ENCODE data around the gene TRAF3. TPM values are rescaled to one million over a fixed set of nuclear protein-coding genes. Genes with fewer than 3 reads are reported as not detected.
"Not testable (repeated sequence)": the region's sequence is repeated elsewhere in the genome, so short reads cannot be mapped to it uniquely, and the experiment has no call there.

The TRAF3 gene
- total RNA-seq, 2 experiments from 2014 or later: 28.9 to 31.0 TPM

DNA sequence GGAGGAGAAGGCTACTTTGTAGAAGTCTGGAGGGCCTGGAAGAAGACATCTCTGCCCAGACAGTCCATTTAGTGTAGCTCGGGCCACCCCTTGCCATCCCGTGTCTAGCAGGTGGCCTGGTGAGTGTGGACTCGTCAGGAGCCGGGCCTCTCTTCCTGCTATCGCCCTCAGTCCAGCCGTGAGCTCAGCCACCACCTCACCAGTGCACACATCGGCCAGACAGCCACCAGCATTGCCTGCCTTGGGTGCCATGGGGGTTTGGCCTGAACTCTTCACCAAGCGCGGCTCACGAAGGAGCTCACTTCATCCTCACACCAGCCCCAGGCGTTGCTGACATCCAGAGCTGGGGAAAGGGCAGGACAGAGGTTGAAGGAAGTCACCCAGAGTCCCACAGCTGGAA is 19.6 kb upstream of the TRAF3 start:
- Mint-ChIP-seq H3K36me3 (ENCODE audit: low read depth) (no peaks in the 10 kb centered on the region), H3K27me3 (ENCODE audit: low read depth) (no peaks in the 10 kb centered on the region), H3K4me3 (no peak overlapping the region), H3K27ac (no peak overlapping the region), H3K4me1 (ENCODE audit: low read depth) (no peaks in the 10 kb centered on the region), H3K9me3 (ENCODE audit: insufficient read depth) (no peaks in the 10 kb centered on the region)
- ChIA-PET POLR2A (no interaction called here), CTCF (no interaction called here)
- DNase-seq: no peak
- ATAC-seq: no peak

DNA sequence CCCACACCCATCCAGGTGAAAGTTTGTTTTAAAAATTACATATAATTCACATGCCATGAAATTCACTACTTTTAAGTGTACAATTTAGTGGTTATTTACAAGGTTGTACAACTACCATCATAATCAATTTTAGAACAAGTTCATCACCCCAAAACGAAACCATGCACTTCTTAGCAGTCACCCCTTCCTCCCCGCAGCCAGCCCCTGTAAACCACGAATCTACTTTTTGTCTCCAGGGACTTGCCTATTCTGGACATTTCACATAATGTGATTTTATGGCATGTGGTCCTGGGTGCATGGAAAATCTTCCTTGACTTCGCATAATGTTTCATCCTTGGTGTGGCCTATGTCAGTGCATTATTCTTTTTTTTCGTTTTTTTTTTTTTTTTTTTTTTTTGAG is 19.2 kb upstream of the TRAF3 start:
- no peaks in the 10 kb centered on the region for H3K9me3 Mint-ChIP-seq (ENCODE audit: insufficient read depth)
- ATAC-seq: no peak
- H3K27me3 Mint-ChIP-seq (ENCODE audit: low read depth): no peaks in the 10 kb centered on the region

DNA sequence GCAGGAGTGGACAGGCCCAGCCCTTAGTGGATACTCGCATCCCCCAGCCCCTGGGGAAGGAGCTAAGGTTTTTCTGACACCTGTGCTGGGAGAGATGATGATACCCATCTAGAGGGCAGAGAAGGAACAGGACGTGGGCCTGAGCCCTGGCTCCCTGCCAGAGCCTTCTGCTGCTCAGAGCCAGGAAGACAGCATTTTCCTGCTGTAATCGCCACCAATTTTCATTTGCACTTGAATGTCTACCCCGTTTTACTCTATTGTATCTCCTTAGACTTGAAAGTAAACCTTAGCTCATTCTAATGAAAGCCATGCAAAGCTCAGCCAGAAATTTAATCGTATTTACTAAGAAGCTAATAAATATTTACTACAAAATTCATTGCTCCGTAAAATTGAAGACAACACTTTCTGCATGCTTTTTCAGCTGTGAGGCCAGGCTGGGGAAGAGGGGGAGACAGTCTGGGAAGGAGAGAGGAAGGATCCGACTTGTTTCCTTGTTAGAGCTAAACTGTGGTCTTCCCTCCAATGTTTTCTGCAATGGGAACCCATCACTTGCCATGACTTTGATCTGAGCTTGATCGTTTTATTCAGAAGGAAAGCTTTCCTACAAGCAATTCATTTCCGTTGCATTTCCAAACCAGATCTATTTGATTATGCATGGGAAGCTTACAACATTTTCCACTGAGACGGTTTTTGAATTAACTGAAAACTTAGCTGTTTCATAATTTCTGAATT is 17.6 kb upstream of the TRAF3 start:
- no peak for DNase-seq
- CTCF ChIA-PET: interaction anchor here (1.1 to 1.8 kb wide), 2 partner anchors 15 to 65 kb away, joined by 4 to 12 read pairs; no protein-coding TSS in a partner anchor
- Mint-ChIP-seq H3K27ac (no peak overlapping the region), H3K4me1 (ENCODE audit: low read depth) (no peaks in the 10 kb centered on the region), H3K36me3 (ENCODE audit: low read depth) (no peaks in the 10 kb centered on the region), H3K27me3 (ENCODE audit: low read depth) (no peaks in the 10 kb centered on the region), H3K4me3 (no peak overlapping the region), H3K9me3 (ENCODE audit: insufficient read depth) (no peaks in the 10 kb centered on the region)
- POLR2A ChIA-PET: interaction anchor here (0.8 kb wide), 1 partner anchor 12 kb away, joined by 5 read pairs; no protein-coding TSS in a partner anchor
- no peak for ATAC-seq

More for the DNA sequence above, 19.2 kb upstream of the TRAF3 start:
- POLR2A ChIA-PET: no interaction called here
- CTCF ChIA-PET: no interaction called here
- no peak for DNase-seq
- Mint-ChIP-seq H3K27ac (no peak overlapping the region), H3K4me1 (ENCODE audit: low read depth) (no peaks in the 10 kb centered on the region), H3K36me3 (ENCODE audit: low read depth) (no peaks in the 10 kb centered on the region), H3K4me3 (no peak overlapping the region)

DNA sequence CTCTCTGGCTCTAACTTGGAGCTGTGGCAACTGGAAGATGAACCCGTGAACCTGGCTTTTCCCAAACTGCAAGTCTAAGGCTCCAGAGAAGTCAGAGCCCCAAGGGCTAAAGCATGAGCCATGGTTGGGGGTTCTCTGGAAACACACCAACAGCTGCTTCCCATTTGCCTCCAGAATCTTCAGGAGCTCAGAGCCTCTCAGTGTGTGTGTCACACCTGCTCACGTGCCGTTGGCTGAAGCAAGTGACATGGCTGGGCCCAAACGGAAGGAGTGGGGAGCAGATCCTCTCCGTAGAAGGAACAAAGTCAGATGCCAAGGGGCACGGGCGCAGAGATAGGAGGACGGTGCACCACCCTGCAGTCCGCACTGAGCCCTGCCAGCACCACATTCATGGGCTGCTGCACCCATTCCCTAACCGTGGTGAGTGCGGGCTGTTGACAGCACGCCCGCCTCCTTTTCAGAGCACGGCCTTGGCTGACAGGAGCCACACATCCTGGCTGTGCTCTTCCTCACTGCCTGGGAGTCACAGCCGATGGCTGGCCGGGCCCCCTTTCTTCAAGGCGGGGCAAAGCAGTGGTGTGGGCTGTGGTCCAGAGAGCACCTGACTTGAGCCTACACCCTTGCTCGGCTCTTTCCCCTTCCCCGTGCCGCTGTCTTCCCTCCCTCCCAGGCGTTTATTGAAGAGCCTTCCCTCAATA is 16.6 kb upstream of the TRAF3 start:
- H3K27ac Mint-ChIP-seq: no peak overlapping the region
- ATAC-seq (no peak), DNase-seq (no peak)
- no peaks in the 10 kb centered on the region for H3K27me3 Mint-ChIP-seq (ENCODE audit: low read depth)
- H3K36me3 Mint-ChIP-seq (ENCODE audit: low read depth): no peaks in the 10 kb centered on the region
- no peaks in the 10 kb centered on the region for H3K4me1 Mint-ChIP-seq (ENCODE audit: low read depth)
- ChIA-PET CTCF (interaction anchor here (1.1 to 1.8 kb wide), 2 partner anchors 14 to 66 kb away, joined by 4 to 12 read pairs; no protein-coding TSS in a partner anchor), POLR2A (no interaction called here)
- H3K9me3 Mint-ChIP-seq (ENCODE audit: insufficient read depth): no peaks in the 10 kb centered on the region
- H3K4me3 Mint-ChIP-seq: no peak overlapping the region

DNA sequence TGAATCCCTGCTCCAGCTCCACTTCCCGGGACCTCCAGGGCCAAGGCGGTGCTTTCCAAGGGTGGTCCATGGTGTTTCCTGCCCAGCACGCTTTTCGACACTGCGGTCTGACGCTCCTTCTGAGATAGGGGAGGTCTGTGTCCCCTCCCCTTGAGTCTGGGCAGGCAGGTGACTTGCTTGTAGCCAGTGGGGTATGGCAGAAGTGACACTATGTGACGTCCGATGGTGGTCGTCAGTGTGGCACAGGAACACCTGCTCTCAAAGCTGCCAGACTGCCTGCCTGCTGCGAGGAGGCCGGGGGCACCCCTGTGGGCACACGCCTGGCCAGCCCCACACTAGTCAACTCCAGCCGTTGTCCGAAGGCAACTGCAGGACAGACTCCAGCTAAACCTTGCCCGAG is 16.0 kb upstream of the TRAF3 start:
- ChIA-PET CTCF (no interaction called here), POLR2A (no interaction called here)
- no peak for ATAC-seq

DNA sequence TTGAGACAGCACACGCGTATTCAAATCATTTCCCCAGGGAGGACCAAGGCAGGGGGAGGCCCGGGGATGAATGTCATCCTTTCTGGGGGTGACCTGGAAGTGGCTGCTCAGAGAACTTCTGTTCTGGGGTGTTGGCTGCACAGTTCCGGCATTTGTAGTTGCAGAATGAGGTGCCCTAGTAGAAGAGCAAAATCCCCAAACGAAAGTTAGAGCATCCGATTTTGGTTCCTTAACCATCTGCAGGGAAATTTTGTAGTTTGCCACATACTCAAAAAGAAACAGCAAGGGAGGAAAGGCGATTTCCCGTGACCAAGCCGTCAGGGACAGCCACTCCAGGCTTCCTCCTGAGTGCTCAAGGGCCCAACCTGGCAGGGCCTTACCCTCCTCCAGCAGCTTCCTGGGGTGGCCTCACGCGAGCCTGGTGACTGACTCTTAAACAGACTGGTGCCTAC is 13.0 kb upstream of the TRAF3 start:
- CTCF ChIA-PET: interaction anchor here (1.7 kb wide), 1 partner anchor 10 kb away, joined by 7 read pairs; no protein-coding TSS in a partner anchor
- Mint-ChIP-seq H3K4me3 (no peak overlapping the region), H3K27ac (no peak overlapping the region), H3K4me1 (ENCODE audit: low read depth) (peaks cover 5% of the 10 kb centered on the region), H3K36me3 (ENCODE audit: low read depth) (no peaks in the 10 kb centered on the region), H3K9me3 (ENCODE audit: insufficient read depth) (no peaks in the 10 kb centered on the region), H3K27me3 (ENCODE audit: low read depth) (no peaks in the 10 kb centered on the region)
- POLR2A ChIA-PET: no interaction called here
- no peak for DNase-seq
- no peak for ATAC-seq

More for the DNA sequence above, 16.0 kb upstream of the TRAF3 start:
- no peak for DNase-seq
- H3K9me3 Mint-ChIP-seq (ENCODE audit: insufficient read depth): no peaks in the 10 kb centered on the region
- H3K27me3 Mint-ChIP-seq (ENCODE audit: low read depth): no peaks in the 10 kb centered on the region
- H3K4me1 Mint-ChIP-seq (ENCODE audit: low read depth): no peaks in the 10 kb centered on the region
- no peak overlapping the region for H3K4me3 Mint-ChIP-seq
- H3K36me3 Mint-ChIP-seq (ENCODE audit: low read depth): no peaks in the 10 kb centered on the region
- no peak overlapping the region for H3K27ac Mint-ChIP-seq

DNA sequence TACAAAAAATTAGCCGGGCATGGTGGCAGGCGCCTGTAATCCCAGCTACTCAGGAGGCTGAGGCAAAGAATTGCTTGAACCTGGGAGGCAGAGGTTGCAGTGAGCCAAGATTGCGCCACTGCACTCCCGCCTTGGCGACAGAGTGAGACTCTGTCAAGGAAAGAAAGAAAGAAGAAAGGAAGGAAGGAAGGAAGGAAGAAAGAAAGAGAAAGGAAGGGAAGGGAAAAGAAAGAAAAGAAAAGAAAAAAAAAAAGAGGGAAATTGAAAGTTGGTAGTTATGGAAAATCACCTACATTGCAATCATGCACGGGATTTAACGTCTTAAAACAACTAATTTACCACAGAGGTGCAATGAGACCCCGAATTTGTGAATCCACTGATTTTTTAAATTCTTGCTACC is 11.5 kb upstream of the TRAF3 start:
- H3K36me3 Mint-ChIP-seq (ENCODE audit: low read depth); H3K27ac Mint-ChIP-seq; H3K27me3 Mint-ChIP-seq (ENCODE audit: low read depth); H3K9me3 Mint-ChIP-seq (ENCODE audit: insufficient read depth); DNase-seq; H3K4me3 Mint-ChIP-seq; ATAC-seq; POLR2A ChIA-PET; H3K4me1 Mint-ChIP-seq (ENCODE audit: low read depth): not testable (repeated sequence)
- CTCF ChIA-PET: interaction anchor here (1.7 kb wide), 1 partner anchor 8 kb away, joined by 7 read pairs; no protein-coding TSS in a partner anchor

DNA sequence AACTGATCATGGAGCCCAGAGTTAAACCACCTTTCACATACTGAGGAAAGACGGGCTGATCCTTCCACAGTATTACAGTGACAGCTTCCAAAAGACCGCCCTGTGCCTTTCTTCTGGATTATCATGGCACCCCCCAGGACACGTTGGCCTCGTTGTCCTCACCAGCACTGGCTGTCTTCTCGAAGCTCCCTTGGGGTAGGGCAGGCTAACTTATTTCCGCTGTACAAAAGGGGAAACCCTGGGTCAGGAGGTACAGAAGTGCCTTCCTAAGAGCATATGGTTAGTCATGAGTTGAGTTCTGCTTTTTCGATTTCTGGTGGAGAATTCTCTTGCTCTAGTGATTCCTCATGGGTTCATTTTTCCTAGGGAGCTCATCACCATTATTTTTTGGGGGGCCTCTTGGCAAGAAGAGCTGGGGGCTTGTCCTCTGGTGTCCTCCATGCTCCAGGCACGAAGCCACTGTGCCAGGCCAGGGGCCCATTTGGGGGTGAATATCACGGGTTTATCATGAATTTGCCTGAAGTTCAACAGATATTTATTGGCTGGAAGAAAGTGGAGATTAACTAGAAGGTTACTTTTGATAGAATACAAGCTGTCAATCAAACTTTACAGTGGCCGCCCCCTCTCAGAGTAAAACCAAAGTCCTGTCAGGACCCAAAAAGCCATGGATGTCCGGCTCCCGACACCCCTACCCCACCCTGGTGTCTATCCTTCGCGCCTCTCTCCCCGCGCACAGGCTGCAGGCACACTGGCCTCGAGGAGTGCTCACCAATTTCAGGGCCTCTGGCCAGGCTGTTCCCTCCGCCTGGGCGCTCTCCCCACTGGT is 8.8 kb upstream of the TRAF3 start:
- H3K27me3 Mint-ChIP-seq (ENCODE audit: low read depth): no peaks in the 10 kb centered on the region
- no peaks in the 10 kb centered on the region for H3K36me3 Mint-ChIP-seq (ENCODE audit: low read depth)
- DNase-seq: no peak
- H3K9me3 Mint-ChIP-seq (ENCODE audit: insufficient read depth): no peaks in the 10 kb centered on the region
- peaks cover 8% of the 10 kb centered on the region for H3K4me1 Mint-ChIP-seq (ENCODE audit: low read depth)
- no peak overlapping the region for H3K27ac Mint-ChIP-seq
- no peak for ATAC-seq
- H3K4me3 Mint-ChIP-seq: no peak overlapping the region
- CTCF ChIA-PET: interaction anchor here (0.8 kb wide), 1 partner anchor 14 kb away, joined by 3 read pairs; no protein-coding TSS in a partner anchor
- POLR2A ChIA-PET: no interaction called here

DNA sequence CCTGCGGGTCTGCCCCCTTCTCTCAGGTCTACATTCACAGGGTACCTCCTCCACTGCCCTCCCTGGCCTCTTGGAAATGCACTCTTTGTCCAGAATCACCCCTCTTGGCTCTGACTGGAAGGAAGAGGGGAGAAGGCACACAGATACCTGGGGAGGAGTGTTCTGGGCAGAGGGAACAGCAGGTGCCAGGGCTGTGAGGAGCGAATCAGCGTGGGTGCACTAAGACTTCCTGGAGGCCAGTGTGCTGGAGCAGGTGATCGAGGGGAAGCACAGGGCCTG is 8.3 kb upstream of the TRAF3 start:
- CTCF ChIA-PET: interaction anchor here (0.8 kb wide), 1 partner anchor 14 kb away, joined by 3 read pairs; no protein-coding TSS in a partner anchor
- Mint-ChIP-seq H3K9me3 (ENCODE audit: insufficient read depth) (no peaks in the 10 kb centered on the region), H3K4me1 (ENCODE audit: low read depth) (peaks cover 8% of the 10 kb centered on the region), H3K27me3 (ENCODE audit: low read depth) (no peaks in the 10 kb centered on the region), H3K27ac (no peak overlapping the region), H3K36me3 (ENCODE audit: low read depth) (no peaks in the 10 kb centered on the region), H3K4me3 (no peak overlapping the region)
- no peak for DNase-seq
- ATAC-seq: no peak
- POLR2A ChIA-PET: no interaction called here

DNA sequence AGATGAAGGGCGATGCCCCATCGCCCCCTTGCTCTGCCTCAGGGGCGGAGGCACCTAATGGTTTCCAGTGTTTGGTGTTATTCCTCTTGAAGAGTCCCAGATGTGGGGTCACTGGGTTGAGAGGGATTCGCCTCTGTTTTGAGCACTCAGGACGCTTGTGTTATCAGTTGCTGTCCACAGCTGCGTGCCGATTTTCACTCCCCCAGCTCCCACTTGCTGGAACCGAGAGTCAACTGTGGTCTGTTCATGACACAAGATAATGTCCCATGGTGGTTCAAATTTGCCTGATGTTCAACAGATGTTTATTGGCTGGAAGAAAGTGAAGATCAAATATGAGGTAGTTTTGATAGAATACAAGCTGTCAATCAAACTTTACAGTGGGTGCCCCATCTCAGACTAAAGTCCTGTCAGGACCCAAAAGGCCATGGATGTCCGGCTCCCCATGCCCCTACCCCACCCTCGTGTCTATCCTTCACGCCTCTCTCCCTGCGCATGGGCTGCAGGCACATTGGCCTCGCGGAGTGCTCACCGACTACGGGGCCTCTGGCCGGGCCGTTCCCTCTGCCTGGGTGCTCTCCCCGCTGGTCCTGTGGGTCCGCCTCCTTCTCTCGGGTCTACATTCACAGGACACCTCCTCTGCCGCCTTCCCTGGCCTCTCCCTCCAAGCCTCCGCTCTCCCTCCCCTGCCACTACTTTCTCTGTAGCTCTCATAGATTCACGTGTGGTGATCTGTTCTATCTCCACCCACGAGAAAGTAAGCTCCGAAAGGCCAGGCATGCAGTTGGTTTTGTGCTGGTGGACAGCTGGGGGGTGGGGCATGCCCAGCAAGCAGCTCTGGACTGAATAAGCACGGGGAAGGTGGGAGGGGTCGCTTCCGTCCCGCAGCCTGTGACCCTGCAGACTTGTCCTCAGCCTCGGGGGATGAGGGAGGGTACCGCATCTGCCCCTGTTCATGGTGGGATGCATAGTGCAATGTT is 6.8 kb upstream of the TRAF3 start:
- Mint-ChIP-seq H3K4me1 (ENCODE audit: low read depth) (peaks cover 16% of the 10 kb centered on the region), H3K27me3 (ENCODE audit: low read depth) (no peaks in the 10 kb centered on the region), H3K36me3 (ENCODE audit: low read depth) (no peaks in the 10 kb centered on the region), H3K9me3 (ENCODE audit: insufficient read depth) (no peaks in the 10 kb centered on the region), H3K27ac (no peak overlapping the region), H3K4me3 (no peak overlapping the region)
- ATAC-seq: no peak
- no peak for DNase-seq
- ChIA-PET CTCF (no interaction called here), POLR2A (no interaction called here)

DNA sequence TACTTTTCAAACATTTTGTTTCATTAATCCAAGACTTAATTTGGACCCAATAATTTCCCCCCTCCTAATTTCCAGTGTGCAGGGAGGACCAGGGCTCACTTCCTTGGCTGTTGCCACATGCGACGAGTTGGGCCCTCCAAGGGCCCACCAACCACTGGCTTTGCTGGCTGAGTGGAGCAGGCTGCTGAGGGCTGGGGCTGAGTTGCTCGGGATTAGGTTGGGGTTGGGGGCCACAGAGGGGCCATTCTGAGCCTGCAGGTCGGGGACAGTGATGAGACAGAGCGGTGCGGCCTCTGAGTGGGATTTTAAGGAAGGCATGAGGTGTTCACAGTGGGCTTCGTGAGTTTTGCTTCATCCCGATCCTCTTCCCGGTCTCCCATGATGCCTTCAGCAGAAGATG is 6.1 kb upstream of the TRAF3 start:
- ChIA-PET CTCF (no interaction called here), POLR2A (interaction anchor here (1.7 kb wide), 1 partner anchor 11 kb away, joined by 5 read pairs; no protein-coding TSS in a partner anchor)
- Mint-ChIP-seq H3K27me3 (ENCODE audit: low read depth) (no peaks in the 10 kb centered on the region), H3K4me1 (ENCODE audit: low read depth) (peaks cover 21% of the 10 kb centered on the region), H3K27ac (no peak overlapping the region), H3K4me3 (no peak overlapping the region), H3K36me3 (ENCODE audit: low read depth) (no peaks in the 10 kb centered on the region), H3K9me3 (ENCODE audit: insufficient read depth) (no peaks in the 10 kb centered on the region)
- ATAC-seq (no peak), DNase-seq (no peak)

All from activated CD8-positive, alpha-beta T cell treated with anti-CD3 and anti-CD28 coated beads, Interleukin-2, amount 10 ng/mL, durations not matched to agents 7 days and 5 days (primary cell).